ENCODE data around the gene DDAH1. TPM values are rescaled to one million over a fixed set of nuclear protein-coding genes. Genes with fewer than 3 reads are reported as not detected.
A peak's percentile ranks its signal among the peaks of the same experiment; 100 is the strongest.
"Not testable (repeated sequence)": the region's sequence is repeated elsewhere in the genome, so short reads cannot be mapped to it uniquely, and the experiment has no call there.

The DDAH1 gene
- total RNA-seq (2014; rRNA removed; shearing (Covaris generic)): 35.4 and 41.7 TPM in 2 replicates
- polyA plus RNA-seq (2016; fragmentation: Nextera tagmentation; extraction: Ambion mirVana): 29.4 and 30.3 TPM in 2 replicates
- long read RNA-seq, partial matches to known transcripts: 1 of 9 reads
- long read RNA-seq, other reads (novel, unspliced or antisense): 5 of 9 reads

DNA sequence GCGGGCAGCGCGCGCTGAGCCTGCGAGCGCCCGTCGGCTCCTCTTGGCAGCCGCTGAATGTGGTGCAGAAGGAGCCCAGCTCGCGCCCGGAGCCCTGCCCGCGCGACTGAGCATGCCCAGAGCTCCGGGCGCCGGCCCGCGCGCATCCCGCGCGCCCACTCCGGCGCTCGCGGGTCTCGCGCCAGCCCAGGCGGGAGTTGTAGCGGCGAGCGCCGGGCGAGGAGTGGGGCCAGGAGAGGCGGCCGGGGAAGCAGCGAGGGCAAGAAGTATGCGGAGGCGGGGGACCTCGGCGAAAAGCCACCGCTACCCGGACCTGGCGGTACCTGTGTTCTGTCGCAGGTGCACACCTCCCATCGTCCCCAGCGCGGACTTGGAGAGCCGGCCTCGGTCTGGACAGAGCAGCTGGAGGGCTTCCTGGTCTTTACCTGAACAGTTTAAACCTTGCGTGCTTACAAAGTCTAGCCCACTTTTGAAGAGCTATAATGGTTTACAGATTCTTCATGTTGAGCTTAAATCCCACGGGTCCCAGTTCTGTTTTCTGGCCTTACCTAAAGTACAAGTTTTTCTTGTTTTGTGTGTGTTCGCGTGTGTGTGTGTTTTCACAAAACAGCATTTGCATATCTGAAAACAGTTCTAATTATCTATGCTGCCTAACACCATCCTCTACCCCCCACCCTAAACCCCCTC lies at the start of gene DDAH1:
DDAH1 (minus strand) TSS at position 61 of the 687 bp plus-strand sequence. CDS start 114 bp downstream, outside the sequence.
- no peaks in the 10 kb centered on the region for H3K36me3 Mint-ChIP-seq (ENCODE audit: low read depth)
- Histone ChIP-seq H3K9me2 (ENCODE audit: insufficient read depth) (no peaks in the 10 kb centered on the region; the same call in 1 of the 2 replicates), H3K36me3 (ENCODE audit: insufficient read depth) (no peaks in the 10 kb centered on the region), H3K27me3 (ENCODE audit: insufficient read depth) (peaks cover 41% of the 10 kb centered on the region), H3K4me1 (ENCODE audit: insufficient read depth) (peaks cover 19% of the 10 kb centered on the region), H3K27ac (ENCODE audit: low read depth) (no peak within 1 kb of the TSS), H4K20me1 (replicated peaks; ENCODE audit: insufficient read depth) (0 out of 2 replicates have a peak, but pooled peaks cover 6% of the 10 kb centered on the region), H3F3A (replicated peaks; ENCODE audit: low read depth) (peaks cover 7% of the 10 kb centered on the region; the same call in 1 of the 2 replicates), H2AFZ (peak within 1 kb of the TSS; percentile 98), H3K4me2 (peak within 1 kb of the TSS; percentile 95), H3K4me3 (peak within 1 kb of the TSS; percentile 75), H3K79me2 (replicated peaks; ENCODE audit: insufficient read depth) (peaks cover 32% of the 10 kb centered on the region)
- no peaks in the 10 kb centered on the region for H3K9me3 Mint-ChIP-seq
- TF ChIP-seq POLR2AphosphoS5 (IDR thresholded peaks at IDR 0.05; ENCODE audit: low read depth): no peak
- no peak for TF ChIP-seq NANOG (IDR thresholded peaks at IDR 0.05; ENCODE audit: borderline replicate concordance)
- TF ChIP-seq CREB1 (CRISPR knock-in tag; IDR thresholded peaks at IDR 0.05; ENCODE audit: low read depth): 0 out of 2 replicates have a peak, but pooled peaks have one; percentile 8
- ATAC-seq (peak; percentile 83), DNase-seq (ENCODE audit: low spot score) (peak; percentile 79)
- H3K27me3 Mint-ChIP-seq (ENCODE audit: insufficient read depth, low read depth, poor library complexity): peaks cover 25% of the 10 kb centered on the region
- H3K27ac Mint-ChIP-seq: no peak within 1 kb of the TSS
- peaks cover 34% of the 10 kb centered on the region for H3K4me1 Mint-ChIP-seq
- H3K4me3 Mint-ChIP-seq: peak within 1 kb of the TSS; percentile 77

DNA sequence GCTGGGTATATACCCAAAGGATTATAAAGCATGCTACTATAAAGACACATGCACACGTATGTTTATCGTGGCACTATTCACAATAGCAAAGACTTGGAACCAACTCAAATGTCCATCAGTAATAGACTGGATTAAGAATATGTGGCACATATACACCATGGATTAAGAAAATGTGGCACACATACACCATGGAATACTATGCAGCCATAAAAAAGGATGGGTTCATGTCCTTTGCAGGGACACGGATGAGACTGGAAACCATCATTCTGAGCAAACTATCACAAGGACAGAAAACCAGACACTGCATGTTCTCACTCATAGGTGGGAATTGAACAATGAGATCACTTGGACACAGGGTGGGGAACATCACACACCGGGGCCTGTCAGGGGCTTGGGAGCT lies 49.0 kb upstream of the DDAH1 start:
- not testable (repeated sequence) for H3K79me2 ChIP-seq (replicated peaks; ENCODE audit: insufficient read depth); H3F3A ChIP-seq (replicated peaks; ENCODE audit: low read depth); H3K4me1 Mint-ChIP-seq; H3K36me3 Mint-ChIP-seq (ENCODE audit: low read depth); H3K4me2 ChIP-seq; H3K27ac ChIP-seq (ENCODE audit: low read depth); H3K9me2 ChIP-seq (ENCODE audit: insufficient read depth); H4K20me1 ChIP-seq (replicated peaks; ENCODE audit: insufficient read depth); H3K4me3 Mint-ChIP-seq; H3K27ac Mint-ChIP-seq; DNase-seq (ENCODE audit: low spot score); H3K27me3 ChIP-seq (ENCODE audit: insufficient read depth); ATAC-seq; H3K27me3 Mint-ChIP-seq (ENCODE audit: insufficient read depth, low read depth, poor library complexity); H3K4me3 ChIP-seq; H2AFZ ChIP-seq; H3K4me1 ChIP-seq (ENCODE audit: insufficient read depth); H3K36me3 ChIP-seq (ENCODE audit: insufficient read depth)
- peaks cover 14% of the 10 kb centered on the region; the same call in 2 of the 3 replicates for H3K9me3 Mint-ChIP-seq

DNA sequence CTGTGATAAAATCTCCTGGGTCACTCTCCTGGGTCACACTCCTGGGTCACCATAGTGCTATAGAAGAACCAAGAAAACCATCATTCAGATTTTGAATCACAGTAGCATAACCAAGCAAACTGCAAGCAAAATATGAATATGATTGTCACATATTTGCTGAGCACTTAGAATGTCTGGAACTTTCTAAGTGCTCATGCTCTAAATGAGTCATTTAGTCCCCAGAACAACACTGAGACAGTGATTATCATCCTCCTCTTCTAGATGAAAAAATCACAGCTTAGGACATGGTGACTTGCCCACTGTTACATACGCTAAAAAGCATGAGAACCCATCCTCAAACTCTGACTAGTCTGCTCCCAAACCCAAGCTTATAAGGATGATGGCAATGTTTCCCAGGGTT lies 39.5 kb upstream of the DDAH1 start:
- Mint-ChIP-seq H3K36me3 (ENCODE audit: low read depth) (peaks cover 12% of the 10 kb centered on the region; the same call in 2 of the 3 replicates), H3K27ac (no peak overlapping the region), H3K4me1 (peaks cover 5% of the 10 kb centered on the region), H3K4me3 (no peak overlapping the region), H3K27me3 (ENCODE audit: insufficient read depth, low read depth, poor library complexity) (peaks cover 5% of the 10 kb centered on the region), H3K9me3 (peaks cover 18% of the 10 kb centered on the region)
- DNase-seq (ENCODE audit: low spot score) (no peak), ATAC-seq (no peak)
- Histone ChIP-seq H4K20me1 (replicated peaks; ENCODE audit: insufficient read depth) (no peaks in the 10 kb centered on the region), H3F3A (replicated peaks; ENCODE audit: low read depth) (no peaks in the 10 kb centered on the region), H3K36me3 (ENCODE audit: insufficient read depth) (no peaks in the 10 kb centered on the region), H3K4me2 (no peak overlapping the region), H3K79me2 (replicated peaks; ENCODE audit: insufficient read depth) (no peaks in the 10 kb centered on the region), H3K27ac (ENCODE audit: low read depth) (no peak overlapping the region), H2AFZ (no peak overlapping the region), H3K27me3 (ENCODE audit: insufficient read depth) (no peaks in the 10 kb centered on the region), H3K4me3 (no peak overlapping the region), H3K4me1 (ENCODE audit: insufficient read depth) (no peaks in the 10 kb centered on the region), H3K9me2 (ENCODE audit: insufficient read depth) (0 out of 2 replicates have a peak, but pooled peaks cover 3% of the 10 kb centered on the region)
- no peak for TF ChIP-seq ZNF331 (CRISPR knock-in tag; IDR thresholded peaks at IDR 0.05; ENCODE audit: low read depth)
- TF ChIP-seq POLR2AphosphoS5 (IDR thresholded peaks at IDR 0.05; ENCODE audit: low read depth): no peak
- TF ChIP-seq, protein P1, sequence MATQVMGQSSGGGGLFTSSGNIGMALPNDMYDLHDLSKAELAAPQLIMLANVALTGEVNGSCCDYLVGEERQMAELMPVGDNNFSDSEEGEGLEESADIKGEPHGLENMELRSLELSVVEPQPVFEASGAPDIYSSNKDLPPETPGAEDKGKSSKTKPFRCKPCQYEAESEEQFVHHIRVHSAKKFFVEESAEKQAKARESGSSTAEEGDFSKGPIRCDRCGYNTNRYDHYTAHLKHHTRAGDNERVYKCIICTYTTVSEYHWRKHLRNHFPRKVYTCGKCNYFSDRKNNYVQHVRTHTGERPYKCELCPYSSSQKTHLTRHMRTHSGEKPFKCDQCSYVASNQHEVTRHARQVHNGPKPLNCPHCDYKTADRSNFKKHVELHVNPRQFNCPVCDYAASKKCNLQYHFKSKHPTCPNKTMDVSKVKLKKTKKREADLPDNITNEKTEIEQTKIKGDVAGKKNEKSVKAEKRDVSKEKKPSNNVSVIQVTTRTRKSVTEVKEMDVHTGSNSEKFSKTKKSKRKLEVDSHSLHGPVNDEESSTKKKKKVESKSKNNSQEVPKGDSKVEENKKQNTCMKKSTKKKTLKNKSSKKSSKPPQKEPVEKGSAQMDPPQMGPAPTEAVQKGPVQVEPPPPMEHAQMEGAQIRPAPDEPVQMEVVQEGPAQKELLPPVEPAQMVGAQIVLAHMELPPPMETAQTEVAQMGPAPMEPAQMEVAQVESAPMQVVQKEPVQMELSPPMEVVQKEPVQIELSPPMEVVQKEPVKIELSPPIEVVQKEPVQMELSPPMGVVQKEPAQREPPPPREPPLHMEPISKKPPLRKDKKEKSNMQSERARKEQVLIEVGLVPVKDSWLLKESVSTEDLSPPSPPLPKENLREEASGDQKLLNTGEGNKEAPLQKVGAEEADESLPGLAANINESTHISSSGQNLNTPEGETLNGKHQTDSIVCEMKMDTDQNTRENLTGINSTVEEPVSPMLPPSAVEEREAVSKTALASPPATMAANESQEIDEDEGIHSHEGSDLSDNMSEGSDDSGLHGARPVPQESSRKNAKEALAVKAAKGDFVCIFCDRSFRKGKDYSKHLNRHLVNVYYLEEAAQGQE (IDR thresholded peaks at IDR 0.05; ENCODE audit: unreplicated experiment): no peak
- TF ChIP-seq, protein P2, sequence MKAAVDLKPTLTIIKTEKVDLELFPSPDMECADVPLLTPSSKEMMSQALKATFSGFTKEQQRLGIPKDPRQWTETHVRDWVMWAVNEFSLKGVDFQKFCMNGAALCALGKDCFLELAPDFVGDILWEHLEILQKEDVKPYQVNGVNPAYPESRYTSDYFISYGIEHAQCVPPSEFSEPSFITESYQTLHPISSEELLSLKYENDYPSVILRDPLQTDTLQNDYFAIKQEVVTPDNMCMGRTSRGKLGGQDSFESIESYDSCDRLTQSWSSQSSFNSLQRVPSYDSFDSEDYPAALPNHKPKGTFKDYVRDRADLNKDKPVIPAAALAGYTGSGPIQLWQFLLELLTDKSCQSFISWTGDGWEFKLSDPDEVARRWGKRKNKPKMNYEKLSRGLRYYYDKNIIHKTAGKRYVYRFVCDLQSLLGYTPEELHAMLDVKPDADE (IDR thresholded peaks at IDR 0.05): no peak
- TF ChIP-seq STAT1 (IDR thresholded peaks at IDR 0.05; ENCODE audit: unreplicated experiment): no peak
- TF ChIP-seq, protein P3, sequence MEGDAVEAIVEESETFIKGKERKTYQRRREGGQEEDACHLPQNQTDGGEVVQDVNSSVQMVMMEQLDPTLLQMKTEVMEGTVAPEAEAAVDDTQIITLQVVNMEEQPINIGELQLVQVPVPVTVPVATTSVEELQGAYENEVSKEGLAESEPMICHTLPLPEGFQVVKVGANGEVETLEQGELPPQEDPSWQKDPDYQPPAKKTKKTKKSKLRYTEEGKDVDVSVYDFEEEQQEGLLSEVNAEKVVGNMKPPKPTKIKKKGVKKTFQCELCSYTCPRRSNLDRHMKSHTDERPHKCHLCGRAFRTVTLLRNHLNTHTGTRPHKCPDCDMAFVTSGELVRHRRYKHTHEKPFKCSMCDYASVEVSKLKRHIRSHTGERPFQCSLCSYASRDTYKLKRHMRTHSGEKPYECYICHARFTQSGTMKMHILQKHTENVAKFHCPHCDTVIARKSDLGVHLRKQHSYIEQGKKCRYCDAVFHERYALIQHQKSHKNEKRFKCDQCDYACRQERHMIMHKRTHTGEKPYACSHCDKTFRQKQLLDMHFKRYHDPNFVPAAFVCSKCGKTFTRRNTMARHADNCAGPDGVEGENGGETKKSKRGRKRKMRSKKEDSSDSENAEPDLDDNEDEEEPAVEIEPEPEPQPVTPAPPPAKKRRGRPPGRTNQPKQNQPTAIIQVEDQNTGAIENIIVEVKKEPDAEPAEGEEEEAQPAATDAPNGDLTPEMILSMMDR (conservative IDR thresholded peaks at IDR 0.05; ENCODE audit: low read depth in 2 of 2): no peak
- no peak for TF ChIP-seq CREB1 (CRISPR knock-in tag; IDR thresholded peaks at IDR 0.05; ENCODE audit: low read depth)
- TF ChIP-seq EZH2phosphoT487 (IDR thresholded peaks at IDR 0.05; ENCODE audit: unreplicated experiment): no peak
- TF ChIP-seq NANOG (IDR thresholded peaks at IDR 0.05; ENCODE audit: borderline replicate concordance): no peak
- TF ChIP-seq JUNB (IDR thresholded peaks at IDR 0.05; ENCODE audit: unreplicated experiment): no peak
- no peak for TF ChIP-seq ZNF114 (CRISPR knock-in tag; IDR thresholded peaks at IDR 0.05)

All from GM23338 (cell line).